ENCODE measurements around the gene CHST15.
A peak's percentile ranks its signal among the peaks of the same experiment; 100 is the strongest.
"Not testable (repeated sequence)": the region's sequence is repeated elsewhere in the genome, so short reads cannot be mapped to it uniquely, and the experiment has no call there.

CHST15 gene

GRCh38 chr10:124097883-124098282 is 4.5 kb upstream of the CHST15 start:
- no peak for DNase-seq

GRCh38 chr10:124096494-124096893 is 3.1 kb upstream of the CHST15 start:
- no peak for DNase-seq

DNA sequence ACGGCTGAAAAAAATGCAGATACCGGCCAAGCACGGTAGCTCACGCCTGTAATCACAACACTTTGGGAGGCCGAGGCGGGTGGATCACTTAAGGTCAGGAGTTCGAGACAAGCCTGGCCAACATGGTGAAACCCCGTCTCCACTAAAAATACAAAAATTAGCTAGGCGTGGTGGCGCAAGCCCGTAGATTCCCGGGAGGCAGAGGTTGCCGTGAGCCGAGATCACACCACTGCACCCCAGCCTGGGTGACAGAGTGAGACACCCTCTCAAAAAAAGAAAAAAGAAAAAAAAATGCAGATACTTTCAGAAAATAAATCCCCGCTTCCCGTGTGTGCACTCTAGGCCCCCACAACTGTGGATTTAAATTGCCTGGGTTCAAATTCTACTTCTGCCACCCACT is 2.4 kb upstream of the CHST15 start:
- DNase-seq: not testable (repeated sequence)

- DNase-seq: no peak
These were observed 1.7 kb upstream of the CHST15 start for GRCh38 chr10:124095096-124095495.

GRCh38 chr10:124094419-124094785 is 1.0 kb upstream of the CHST15 start:
- no peak for DNase-seq

GRCh38 chr10:124093774-124094418 is 498 bp upstream of the CHST15 start:
- peak in 1 of 2 experiments; percentile 24 for DNase-seq

- DNase-seq: no peak
These were observed 1.0 kb downstream of the CHST15 start for GRCh38 chr10:124092250-124092859.

GRCh38 chr10:124091646-124092249 is 1.6 kb downstream of the CHST15 start:
- DNase-seq: no peak

DNA sequence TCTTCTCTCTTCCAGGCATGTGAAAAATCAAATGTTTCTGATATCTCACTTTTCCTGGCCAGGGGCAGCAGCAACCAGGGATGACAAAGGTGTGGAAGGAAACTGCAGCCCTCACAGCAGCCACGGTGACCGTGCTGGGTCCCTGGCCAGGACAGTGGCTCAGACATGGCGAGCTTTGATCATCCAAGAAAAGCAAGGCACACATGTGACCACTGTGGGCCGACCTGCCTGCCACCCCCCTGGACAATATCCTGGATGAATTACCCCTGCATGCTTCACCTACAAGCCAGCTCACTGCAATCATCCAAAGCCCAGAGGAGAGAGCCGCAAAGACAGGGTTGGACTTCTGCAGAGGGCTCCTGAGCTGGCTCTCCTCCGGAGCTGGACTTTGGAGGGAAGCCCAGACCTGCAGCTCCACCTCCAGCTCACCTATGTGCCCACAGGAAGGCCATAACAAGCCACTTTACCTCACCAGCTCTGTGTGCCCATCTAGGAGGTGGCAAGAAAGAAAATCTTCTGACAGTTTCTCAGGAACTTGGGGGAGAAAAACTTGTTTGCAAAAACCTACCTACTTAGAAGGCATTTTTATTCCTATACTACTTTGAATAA is 2.7 kb downstream of the CHST15 start:
- no peak for DNase-seq

- no peak for DNase-seq
These were observed 3.5 kb downstream of the CHST15 start for GRCh38 chr10:124089859-124090258.

- DNase-seq: no peak
These were observed 4.5 kb downstream of the CHST15 start for GRCh38 chr10:124088915-124089314.

DNA sequence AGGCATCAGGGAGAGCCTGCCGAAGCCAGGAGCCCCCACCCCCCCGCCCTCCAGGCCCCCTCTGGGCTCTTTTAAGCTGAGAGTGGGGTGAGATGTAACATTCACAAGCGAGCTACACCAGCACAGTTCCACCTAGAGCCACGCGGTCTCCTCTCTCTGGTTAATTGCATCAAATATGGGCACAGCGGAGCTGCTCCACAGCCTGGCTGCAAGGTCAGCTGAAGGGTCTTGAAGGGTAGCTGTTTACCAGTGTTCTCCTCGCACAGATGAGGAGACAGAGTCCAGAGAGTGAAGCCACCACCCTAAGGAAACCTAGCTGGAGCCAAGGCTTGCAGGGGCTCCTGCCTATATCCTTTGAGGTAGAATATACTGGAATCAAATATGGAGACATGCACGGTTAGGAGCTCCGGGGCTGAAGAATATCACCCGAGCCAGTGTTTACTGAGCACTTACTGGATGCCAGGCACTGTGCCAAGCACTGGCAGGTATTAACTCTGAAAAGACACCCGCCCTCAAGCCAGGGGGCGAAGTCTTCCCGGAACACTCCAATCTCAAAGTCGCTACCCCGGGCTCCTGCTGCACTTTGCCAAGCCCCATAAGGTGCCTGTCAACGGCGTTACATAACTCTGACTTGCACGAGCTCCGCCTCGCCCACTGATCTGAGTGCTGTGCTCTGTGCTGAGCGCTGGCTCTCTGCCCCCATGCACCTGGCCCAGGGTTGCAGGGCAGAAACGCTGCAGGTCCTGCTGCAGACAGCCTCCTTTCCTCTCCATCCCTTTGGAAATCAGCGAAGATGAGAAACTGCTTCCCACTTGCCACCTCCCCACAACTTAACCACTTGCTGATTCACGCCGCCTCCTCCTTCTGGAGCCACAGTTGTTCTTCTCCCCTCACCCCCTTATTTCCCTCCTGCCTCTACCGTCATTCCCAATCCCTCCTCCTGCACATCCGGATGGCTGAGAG is 5.4 kb downstream of the CHST15 start:
- no peak for DNase-seq

- DNase-seq: no peak
These were observed 6.4 kb downstream of the CHST15 start for GRCh38 chr10:124086787-124087671.

DNA sequence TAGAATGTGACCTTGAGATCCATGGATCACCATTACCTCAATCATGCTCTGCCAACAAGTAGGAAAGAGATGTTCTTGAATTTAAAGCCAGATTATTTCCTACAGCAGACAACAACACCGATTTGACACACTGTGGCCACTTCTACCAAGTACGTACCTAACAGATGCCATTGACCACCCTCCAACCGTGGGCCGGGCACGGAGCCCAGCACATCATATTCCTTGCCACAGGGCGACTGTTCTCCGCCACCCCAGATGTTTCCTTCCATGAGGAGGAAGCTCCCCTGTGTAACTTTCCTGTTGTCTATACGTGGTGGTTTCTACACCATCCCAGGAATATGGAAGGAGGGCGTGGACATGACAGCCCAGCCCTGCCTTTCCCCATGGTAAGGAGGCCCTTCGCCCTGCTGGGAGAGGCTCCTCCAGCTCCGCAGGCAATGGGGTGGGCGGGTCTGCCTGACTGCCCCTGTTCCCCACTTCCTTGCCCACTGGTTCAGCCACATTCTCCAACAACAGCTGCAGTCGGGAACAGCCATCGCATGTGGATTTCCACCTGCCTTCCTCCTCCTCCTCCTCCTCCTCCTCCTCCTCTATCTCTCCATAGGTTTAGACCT is 7.2 kb downstream of the CHST15 start:
- peak; percentile 14 to 39 for DNase-seq

DNA sequence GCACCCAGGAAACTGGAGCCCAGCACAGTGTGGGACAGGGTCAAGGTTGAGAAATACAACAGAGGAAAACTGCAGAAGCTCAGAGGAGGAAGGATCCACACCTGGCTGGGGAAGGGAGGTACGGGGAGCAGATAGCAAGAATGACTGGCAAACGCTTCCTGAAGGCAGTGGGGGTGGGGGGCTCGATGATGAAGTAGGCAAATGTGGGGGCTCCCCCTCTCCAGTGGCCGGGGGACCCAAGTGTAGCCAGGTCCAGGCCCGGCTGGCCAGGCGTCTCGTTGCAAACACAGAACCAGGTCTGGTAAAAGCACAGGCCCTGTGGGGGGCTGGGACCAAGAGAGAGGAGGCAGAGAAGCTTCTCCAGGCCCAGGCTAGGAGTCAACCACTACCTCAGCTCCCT is 7.7 kb downstream of the CHST15 start:
- no peak for DNase-seq

GRCh38 chr10:124084708-124085107 is 8.7 kb downstream of the CHST15 start:
- no peak for DNase-seq

- DNase-seq: no peak
These were observed 9.5 kb downstream of the CHST15 start for GRCh38 chr10:124083740-124084397.

DNA sequence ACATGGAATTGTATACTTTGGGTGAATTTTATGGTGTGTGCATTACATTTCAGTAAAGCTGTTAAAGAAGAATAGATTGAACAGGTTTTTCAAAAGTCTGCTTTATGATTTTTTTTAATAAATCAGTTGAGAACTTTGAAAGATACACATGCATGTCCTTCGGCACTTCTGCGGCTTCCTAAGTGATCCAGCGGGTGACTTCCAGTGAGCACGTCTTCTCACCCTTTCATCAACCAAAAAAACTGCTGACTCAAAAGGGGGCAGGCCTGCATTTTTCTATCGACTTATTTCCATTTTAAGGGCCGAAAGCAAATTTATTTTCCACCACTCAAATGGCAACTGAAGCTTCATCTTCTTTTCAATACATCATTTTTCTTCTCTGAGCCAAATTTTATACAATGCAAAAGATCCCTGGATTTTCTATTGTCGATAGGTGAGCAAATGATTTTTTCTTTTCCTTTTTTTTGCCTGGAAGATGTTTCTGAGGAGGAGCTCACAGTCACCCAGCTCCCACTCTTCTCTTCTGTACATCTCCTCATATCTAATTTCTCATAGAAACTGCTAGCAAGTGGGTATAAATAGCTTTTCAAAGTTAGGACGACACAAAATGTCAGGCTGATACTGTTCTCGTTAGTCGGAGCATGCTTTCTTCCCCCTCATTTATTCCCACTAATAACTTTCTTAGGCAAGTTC is 10.2 kb downstream of the CHST15 start:
- DNase-seq: no peak

DNA sequence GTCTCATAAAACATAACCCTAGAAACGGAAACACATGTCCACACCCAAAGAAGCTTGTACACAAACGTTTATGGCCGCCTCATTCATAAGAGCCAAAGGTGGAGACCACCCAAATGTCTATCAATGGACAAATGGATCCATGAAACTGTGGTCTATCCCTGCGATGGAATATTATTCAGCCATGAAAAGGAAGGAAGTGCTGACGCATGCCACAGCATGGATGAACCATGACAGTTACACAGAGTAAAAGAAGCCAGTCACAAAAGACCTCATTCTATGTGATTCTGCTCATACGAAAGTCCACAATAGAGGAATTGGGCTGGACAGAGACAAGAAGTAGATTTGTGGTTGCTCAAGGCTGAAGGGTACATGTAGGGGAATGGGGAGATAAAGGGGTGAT is 10.8 kb downstream of the CHST15 start:
- no peak for DNase-seq

DNA sequence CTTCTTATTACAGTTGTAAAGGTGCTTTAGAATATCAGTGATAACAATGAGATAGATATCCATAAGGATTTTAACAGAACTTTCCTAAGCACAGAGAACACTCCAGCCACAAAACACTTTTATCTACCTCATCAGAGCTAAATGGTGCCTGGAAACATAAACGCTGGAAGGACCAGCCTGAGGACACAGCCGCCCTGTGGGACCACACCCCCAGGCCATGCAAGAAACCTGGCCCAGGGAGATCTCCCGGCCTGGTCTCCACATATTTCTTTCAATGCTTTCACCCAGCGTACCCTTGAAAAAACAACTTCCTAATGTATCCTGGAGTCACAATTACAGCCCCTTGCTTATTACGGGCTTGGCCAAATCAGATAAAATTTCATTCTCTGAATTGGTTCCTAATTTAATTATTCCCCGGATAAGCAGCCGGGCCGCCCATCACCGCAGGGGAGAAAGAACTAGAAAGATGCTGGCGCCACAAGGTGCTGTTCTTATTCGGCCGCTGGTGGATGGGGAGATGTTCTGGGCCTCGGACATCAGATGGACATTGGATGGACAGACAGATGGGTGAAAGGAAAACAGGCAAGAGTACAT is 11.8 kb downstream of the CHST15 start:
- no peak for DNase-seq

Data from Kasumi-1 (cell line).